DMS79 treated with DMSO at 0.1 percent for 48 hours (cell line): Measurements from ENCODE around the gene KIF21A.

Experiments used
- DNase-seq: peaks from one replicate; lab custom pipeline; 2025; lab: John Stamatoyannopoulos, UW

The KIF21A gene

DNA sequence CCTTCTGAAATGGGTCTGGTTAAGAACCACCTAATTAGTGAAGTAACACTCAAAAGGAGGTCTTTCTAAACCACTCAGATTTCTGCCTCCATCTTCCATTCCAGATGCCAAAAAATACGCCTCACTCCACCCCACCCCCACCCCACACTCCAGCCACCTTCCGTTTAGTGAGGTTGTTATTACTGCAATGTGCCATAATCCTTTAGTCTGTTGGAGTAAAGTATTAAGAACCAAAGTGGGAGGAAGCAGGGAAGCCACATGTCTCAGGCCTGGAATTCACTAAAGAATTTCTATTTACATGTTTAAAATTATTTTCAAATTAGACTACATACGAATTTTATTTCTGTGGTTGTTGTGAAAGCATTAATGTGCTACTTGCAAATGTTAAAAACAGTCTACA, 7.4 kb downstream of the KIF21A start:
- no peak for DNase-seq

GRCh38 chr12:39431797-39432196, 11.1 kb downstream of the KIF21A start:
- no peak for DNase-seq

- DNase-seq = no peak
Observed at GRCh38 chr12:39431002-39431796, 11.7 kb downstream of the KIF21A start.

DNA sequence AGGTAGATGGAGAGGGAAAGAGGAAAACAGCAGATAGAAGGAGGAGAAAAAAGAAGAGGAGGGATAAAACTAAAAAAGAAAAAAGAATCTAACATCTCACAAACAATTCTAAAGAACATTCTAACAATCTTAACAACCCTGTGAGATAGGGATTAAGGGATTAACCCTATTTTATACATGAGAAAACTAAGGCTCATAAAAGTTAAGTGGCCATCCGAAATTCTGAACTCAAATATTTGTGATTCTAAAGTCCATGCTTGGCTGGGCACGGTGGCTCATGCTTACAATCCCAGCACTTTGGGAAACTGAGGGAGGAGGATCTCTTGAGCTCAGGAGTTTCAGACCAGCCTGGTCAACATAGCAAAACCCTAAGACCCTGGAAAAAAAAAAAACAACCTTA, 13.1 kb downstream of the KIF21A start:
- DNase-seq = no peak

DNA sequence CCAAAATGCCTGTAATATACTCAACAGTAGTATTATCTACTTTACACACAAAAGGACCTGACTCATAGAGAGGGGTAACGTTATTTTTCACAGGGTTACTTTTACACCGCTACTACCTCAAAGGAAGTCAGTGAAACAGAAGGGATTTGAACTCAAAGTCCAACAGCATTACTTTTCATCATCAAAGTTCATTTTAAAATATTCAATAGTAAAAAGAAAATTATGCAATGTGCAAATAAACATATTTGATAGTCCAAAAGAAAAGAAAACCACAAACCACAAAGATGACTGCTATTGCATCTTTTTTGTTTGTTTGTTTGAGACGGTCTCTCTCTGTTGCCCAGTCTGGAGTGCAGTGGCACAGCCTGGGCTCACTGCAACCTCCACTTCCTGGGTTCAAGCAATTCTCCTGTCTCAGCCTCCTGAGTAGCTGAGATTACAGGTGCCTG, 15.5 kb downstream of the KIF21A start:
- DNase-seq = no peak

GRCh38 chr12:39426636-39427240, 16.2 kb downstream of the KIF21A start:
- DNase-seq = no peak

DNA sequence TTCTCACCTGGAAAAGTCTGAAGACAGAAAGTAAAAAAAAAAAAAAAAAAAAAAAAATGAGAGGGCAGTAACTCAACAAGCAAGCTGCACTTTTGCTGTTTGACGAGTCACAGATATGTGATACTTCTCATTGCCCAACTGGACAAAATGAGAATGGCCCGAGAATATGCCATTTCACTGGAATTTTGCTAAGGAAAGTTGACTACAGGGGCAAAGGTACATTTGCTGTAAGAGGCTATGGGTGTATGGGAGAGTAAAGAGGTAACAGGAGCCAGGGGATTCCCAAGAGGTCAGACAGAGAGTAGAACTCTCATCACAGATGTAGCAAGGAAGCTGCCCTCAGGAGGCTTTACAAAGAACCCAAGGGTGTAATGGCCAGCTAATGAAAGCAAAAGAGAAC, 22.9 kb downstream of the KIF21A start:
- DNase-seq = no peak

- no peak for DNase-seq
Observed at GRCh38 chr12:39419471-39419870, 23.4 kb downstream of the KIF21A start.

DNA sequence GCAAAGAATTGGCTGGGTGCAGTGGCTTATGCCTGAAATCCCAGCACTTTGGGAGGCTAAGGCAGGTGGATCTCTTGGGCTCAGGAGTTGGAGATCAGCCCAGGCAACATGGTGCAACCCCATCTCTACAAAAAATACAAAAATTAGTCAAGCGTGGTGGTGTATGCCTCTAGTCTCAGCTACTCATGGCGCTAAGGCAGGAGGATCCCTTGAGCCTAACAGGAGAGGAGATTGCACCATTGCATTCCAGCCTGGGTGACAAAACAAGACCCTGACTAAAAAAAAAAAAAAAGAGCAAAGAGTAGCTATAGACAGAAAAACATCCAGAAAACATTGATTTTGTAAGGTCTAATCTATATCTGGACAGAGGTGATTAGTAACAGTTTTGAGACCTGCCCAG, 25.0 kb downstream of the KIF21A start:
- DNase-seq = no peak

- no peak for DNase-seq
Observed at GRCh38 chr12:39413836-39414771, 28.8 kb downstream of the KIF21A start.

DNA sequence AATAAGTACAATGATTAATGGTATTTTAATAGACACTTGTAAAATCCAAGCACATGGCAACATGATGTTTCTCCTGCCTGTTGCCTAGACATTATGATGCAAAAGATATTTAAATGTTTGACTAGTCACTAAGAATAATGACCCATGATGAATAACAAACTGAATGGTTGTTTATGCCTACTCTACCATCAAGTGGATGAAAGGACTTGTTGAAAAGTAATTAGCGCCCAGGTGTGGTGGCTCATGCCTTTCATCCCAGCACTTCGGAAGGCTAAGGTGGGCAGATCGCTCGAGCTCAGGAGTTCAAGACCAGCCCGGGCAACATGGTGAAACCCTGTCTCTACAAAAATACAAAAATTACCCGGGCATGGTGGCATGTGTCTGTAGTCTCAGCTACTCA, 30.7 kb downstream of the KIF21A start:
- DNase-seq = no peak

GRCh38 chr12:39406262-39406661, 36.7 kb downstream of the KIF21A start:
- no peak for DNase-seq

- DNase-seq = no peak
Observed at GRCh38 chr12:39405580-39405979, 37.3 kb downstream of the KIF21A start.

DNA sequence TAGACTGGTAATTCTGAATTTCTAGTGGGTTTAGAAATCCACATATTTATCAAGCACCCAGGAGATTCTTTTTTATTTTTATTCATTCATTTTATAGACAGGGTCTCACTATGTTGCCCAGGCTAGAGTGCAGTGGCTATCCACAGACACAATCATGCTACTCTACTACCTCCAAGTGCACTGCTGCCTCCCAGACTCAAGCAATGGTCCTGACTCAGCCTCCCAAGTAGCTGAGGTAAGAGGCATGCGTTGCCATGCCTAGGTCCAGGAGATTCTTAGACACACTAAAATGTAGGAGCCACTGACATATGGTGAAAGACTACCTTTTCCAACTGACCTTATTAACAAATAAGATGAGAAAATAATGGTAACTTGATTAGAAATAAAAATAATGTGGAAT, 38.9 kb downstream of the KIF21A start:
- no peak for DNase-seq

GRCh38 chr12:39403376-39403775, 39.5 kb downstream of the KIF21A start:
- DNase-seq = no peak

DNA sequence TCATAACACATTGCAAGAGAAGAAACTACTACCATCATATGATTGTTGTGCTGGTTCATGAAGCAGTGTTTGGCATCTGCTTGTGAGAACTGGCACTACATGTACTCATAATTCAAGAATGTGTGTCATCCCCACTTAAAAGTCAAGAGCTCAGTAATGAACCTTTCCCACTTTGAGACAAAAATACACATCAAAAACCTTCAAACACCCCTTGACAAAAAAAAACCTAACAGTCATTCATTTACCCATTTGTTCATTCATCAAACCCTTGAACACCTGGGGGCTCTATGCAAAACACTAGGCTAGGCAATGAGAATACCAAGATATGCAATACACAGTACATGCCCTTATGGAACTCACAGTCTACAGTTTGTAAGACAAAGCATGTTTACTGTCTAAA, 40.0 kb downstream of the KIF21A start:
- DNase-seq = no peak

DNA sequence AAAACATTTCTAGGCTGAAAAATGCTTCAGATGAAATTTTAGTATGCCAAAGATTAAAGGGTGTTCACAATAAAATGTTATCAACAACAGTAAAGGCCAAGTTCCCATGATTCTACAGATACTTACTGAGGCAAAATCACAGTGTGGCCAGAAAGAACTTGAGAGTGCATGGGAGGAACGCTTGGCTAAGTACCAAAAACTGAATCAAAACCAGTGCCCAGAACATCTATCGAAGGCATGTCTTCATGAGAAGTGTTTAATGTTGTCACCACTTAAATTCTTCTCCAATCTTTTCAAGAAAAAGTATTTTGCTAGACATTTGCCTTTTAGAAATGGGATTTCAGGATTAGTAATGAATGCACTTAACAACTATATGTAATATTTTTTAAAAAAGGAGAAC, 41.5 kb downstream of the KIF21A start:
- no peak for DNase-seq

- no peak for DNase-seq
Observed at GRCh38 chr12:39395866-39396265, 47.1 kb downstream of the KIF21A start.

DNA sequence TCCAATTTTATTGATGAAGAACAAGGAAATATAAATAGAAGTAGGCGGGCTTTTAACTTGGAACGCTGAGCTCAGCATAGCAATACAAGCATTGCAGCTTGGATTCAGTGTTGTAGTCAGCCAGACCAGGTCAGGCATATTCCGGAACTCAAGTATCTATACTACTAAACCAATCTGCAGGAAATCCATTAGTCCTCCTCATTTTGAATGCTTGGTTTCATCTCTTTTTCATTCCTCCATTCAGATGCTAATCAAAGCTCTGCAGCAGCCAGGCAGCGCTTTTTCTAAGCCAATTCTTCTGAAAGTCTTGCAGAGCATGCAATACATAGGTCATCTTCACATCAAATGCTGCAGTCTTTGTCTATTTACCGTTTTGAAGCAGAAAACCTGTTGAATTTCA, 49.0 kb downstream of the KIF21A start:
- DNase-seq = no peak

DNA sequence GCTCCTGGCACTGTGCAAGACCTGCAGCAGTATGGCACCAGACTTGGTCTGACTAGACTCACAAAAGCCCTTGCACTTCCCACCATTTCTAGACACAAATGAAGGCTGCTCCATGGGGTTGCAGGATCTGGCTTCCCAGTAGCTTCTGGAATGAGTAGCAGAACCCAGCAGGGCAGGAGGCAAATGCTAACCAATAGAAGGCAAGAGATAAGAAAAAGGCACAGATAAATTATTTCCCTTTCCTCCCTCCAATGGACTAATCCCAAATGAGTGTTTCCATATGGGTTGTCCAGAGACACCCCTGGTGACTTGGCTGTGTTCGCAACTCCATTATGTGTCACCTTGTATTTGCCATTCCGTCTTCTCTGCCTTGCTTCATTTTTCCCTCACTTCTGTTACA, 49.7 kb downstream of the KIF21A start:
- DNase-seq = no peak

- DNase-seq = no peak
Observed at GRCh38 chr12:39392154-39392925, 50.6 kb downstream of the KIF21A start.

DNA sequence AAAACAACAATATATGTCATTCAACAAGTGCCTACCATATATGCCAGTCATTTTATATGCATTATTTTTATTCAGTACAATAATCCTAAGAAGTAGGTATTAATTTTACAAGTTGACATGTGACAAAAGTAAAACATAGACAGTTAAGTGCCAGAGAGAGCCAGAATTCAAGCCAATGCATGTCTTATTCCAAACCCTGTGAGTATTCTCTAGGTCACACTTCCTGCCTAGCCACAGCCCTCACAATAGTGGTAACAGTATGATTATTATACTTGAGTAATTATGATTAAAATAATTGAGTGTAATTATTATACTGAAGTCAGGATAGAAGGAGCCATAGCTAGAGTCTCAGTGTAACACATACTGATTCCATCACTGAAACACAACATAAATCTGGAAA, 52.2 kb downstream of the KIF21A start:
- no peak for DNase-seq
